ENCODE results near the gene UGT1A3.

Gene UGT1A3

GRCh38 chr2:233758141-233758540 is 29.3 kb downstream of the UGT1A3 start:
- DNase-seq (ENCODE audit: low read depth), result no peak

GRCh38 chr2:233758849-233759248 is 30.0 kb downstream of the UGT1A3 start:
- no peak for DNase-seq (ENCODE audit: low read depth)

GRCh38 chr2:233760043-233760442 is 31.2 kb downstream of the UGT1A3 start, which contains the start of gene UGT1A1:
TSS of gene UGT1A1 (plus strand) at chr2:233760270. CDS start at chr2:233760288, 18 bp downstream.
- no peak for DNase-seq (ENCODE audit: low read depth)

- no peak for DNase-seq (ENCODE audit: low read depth)
Observed at GRCh38 chr2:233761040-233761769, 32.4 kb downstream of the UGT1A3 start.

GRCh38 chr2:233764264-233764663 is 35.4 kb downstream of the UGT1A3 start:
- peak; percentile 26 for DNase-seq (ENCODE audit: low read depth)

GRCh38 chr2:233764761-233765160 is 35.9 kb downstream of the UGT1A3 start:
- no peak for DNase-seq (ENCODE audit: low read depth)

- no peak for DNase-seq (ENCODE audit: low read depth)
Observed at GRCh38 chr2:233766416-233766815, 37.6 kb downstream of the UGT1A3 start.

GRCh38 chr2:233768076-233768475 is 39.2 kb downstream of the UGT1A3 start:
- DNase-seq (ENCODE audit: low read depth), result no peak

- no peak for DNase-seq (ENCODE audit: low read depth)
Observed at GRCh38 chr2:233769260-233769659, 40.4 kb downstream of the UGT1A3 start.

GRCh38 chr2:233772153-233772552 is 43.3 kb downstream of the UGT1A3 start:
- DNase-seq (ENCODE audit: low read depth), result no peak

- DNase-seq (ENCODE audit: low read depth), result no peak
Observed at GRCh38 chr2:233772583-233772982, 43.7 kb downstream of the UGT1A3 start.

GRCh38 chr2:233773854-233774253 is 45.0 kb downstream of the UGT1A3 start:
- DNase-seq (ENCODE audit: low read depth), result no peak

- no peak for DNase-seq (ENCODE audit: low read depth)
Observed at GRCh38 chr2:233775414-233775813, 46.6 kb downstream of the UGT1A3 start.

GRCh38 chr2:233778030-233778429 is 49.2 kb downstream of the UGT1A3 start, which contains the start of gene MROH2A:
TSS of gene MROH2A (plus strand) at chr2:233778330. CDS start at chr2:233779359, 1,029 bp downstream.
- DNase-seq (ENCODE audit: low read depth), result no peak

- no peak for DNase-seq (ENCODE audit: low read depth)
Observed at GRCh38 chr2:233779722-233780121, 50.9 kb downstream of the UGT1A3 start.

GRCh38 chr2:233780771-233781170 is 51.9 kb downstream of the UGT1A3 start:
- DNase-seq (ENCODE audit: low read depth), result no peak

GRCh38 chr2:233789554-233789953 is 60.7 kb downstream of the UGT1A3 start:
- no peak for DNase-seq (ENCODE audit: low read depth)

- DNase-seq (ENCODE audit: low read depth), result no peak
Observed at GRCh38 chr2:233791151-233791882, 62.5 kb downstream of the UGT1A3 start.

GRCh38 chr2:233791883-233792329 is 63.1 kb downstream of the UGT1A3 start:
- no peak for DNase-seq (ENCODE audit: low read depth)

- DNase-seq (ENCODE audit: low read depth), result no peak
Observed at GRCh38 chr2:233792720-233793119, 63.9 kb downstream of the UGT1A3 start.

GRCh38 chr2:233793465-233794127 is 64.8 kb downstream of the UGT1A3 start:
- no peak for DNase-seq (ENCODE audit: low read depth)

- DNase-seq (ENCODE audit: low read depth), result no peak
Observed at GRCh38 chr2:233794128-233794658, 65.4 kb downstream of the UGT1A3 start.

Measured in GM04503 (cell line).